Nephron (organoid): Measurements from ENCODE around the gene HNRNPLL.
A peak's percentile ranks its signal among the peaks of the same experiment; 100 is the strongest.

Experiments
- H3K27ac Mint-ChIP-seq, 3 experiments: 2 replicates each; pipeline ENCODE4 v1.8.0; 2020; ENCODE audit warnings: mixed read lengths in 3 of 3, mild to moderate bottlenecking in 2 of 3, moderate library complexity in 1 of 3
- H3K27me3 Mint-ChIP-seq: 2 replicates; pipeline ENCODE4 v1.8.0; 2021; ENCODE audit warnings: low read depth, mild to moderate bottlenecking, moderate library complexity, mixed read lengths
- H3K36me3 Mint-ChIP-seq: 2 replicates; pipeline ENCODE4 v1.8.0; 2020; ENCODE audit warnings: low read depth, mixed read lengths
- H3K4me1 Mint-ChIP-seq: 2 replicates; pipeline ENCODE4 v1.8.0; 2020; ENCODE audit warnings: mixed read lengths
- H3K4me3 Mint-ChIP-seq, 3 experiments: 2 replicates each; pipeline ENCODE4 v1.8.0; 2020; ENCODE audit warnings: mild to moderate bottlenecking in 3 of 3, mixed read lengths in 3 of 3, moderate library complexity in 2 of 3
- H3K9me3 Mint-ChIP-seq: 2 replicates; pipeline ENCODE4 v1.8.0; 2020; ENCODE audit warnings: mixed read lengths
- TF ChIP-seq, protein P1 (sequence below), 3 experiments: fragments of 200-600 bp; sonication (generic); IDR thresholded peaks; one replicate each; pipeline ENCODE4 v1.5.0; 2021; ENCODE audit warnings: antibody characterized with exemption in 3 of 3; ENCODE audit not compliant: unreplicated experiment in 3 of 3

HNRNPLL gene

DNA sequence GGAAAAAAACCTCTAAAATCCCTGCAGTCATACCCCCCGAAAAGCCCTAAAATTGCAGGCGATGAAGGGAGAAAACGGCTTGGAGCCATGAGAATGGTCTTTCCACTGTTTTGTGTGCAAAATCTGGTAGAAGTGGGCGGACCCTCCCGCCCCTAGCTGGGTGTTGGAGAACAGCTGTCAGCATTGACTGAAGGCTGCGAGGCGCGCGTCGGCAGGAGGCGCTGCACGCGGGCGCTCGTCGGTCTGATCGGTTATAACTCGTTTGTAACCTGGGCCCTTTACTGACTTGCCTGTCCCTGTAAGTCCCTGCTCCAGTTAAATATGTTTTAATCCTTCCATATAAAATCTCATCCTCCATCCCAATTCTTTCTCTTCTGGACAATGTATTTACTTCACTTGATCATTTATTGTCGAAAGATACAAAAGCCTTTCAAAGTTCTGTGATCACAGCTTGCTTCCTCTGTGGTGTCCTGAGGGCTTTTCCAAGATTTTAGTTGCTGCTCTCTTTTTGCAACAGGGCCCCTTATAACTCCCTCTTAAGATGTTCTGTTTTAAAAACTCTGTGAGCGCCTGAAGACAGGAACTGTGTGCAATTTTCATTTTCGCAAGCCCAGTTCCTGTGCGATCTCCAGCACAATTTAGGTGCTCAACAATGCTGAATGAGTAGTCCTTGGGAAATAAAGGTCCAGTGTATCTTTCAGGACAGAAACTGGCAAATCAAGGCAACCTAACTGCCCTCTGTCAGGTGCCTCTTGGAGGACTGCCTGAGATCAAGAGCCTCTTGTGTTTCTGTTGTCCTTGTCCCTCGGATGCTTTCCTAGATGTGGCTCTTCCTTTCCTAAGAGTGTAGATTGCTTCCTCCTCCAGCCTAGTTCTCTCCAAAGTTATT, 918 bp upstream of the HNRNPLL start:
- H3K9me3 Mint-ChIP-seq = no peaks in the 10 kb centered on the region
- TF ChIP-seq, protein P1, sequence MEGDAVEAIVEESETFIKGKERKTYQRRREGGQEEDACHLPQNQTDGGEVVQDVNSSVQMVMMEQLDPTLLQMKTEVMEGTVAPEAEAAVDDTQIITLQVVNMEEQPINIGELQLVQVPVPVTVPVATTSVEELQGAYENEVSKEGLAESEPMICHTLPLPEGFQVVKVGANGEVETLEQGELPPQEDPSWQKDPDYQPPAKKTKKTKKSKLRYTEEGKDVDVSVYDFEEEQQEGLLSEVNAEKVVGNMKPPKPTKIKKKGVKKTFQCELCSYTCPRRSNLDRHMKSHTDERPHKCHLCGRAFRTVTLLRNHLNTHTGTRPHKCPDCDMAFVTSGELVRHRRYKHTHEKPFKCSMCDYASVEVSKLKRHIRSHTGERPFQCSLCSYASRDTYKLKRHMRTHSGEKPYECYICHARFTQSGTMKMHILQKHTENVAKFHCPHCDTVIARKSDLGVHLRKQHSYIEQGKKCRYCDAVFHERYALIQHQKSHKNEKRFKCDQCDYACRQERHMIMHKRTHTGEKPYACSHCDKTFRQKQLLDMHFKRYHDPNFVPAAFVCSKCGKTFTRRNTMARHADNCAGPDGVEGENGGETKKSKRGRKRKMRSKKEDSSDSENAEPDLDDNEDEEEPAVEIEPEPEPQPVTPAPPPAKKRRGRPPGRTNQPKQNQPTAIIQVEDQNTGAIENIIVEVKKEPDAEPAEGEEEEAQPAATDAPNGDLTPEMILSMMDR (IDR thresholded peaks at IDR 0.05; ENCODE audit: unreplicated experiment in 3 of 3) = peak; percentile 82 to 90 (median 88)
- peak overlapping the region; percentile 97 to 100 (median 99) for H3K27ac Mint-ChIP-seq

GRCh38 chr2:38602136-38602731, 494 bp downstream of the HNRNPLL start:
- Mint-ChIP-seq H3K4me3 (peak overlapping the region; percentile 91 to 100 (median 92)), H3K4me1 (peaks cover 45% of the 10 kb centered on the region), H3K36me3 (peaks cover under 1% of the 10 kb centered on the region), H3K27ac (peak overlapping the region; percentile 97 to 100 (median 99)), H3K27me3 (no peaks in the 10 kb centered on the region), H3K9me3 (no peaks in the 10 kb centered on the region)
- TF ChIP-seq, protein P1 (IDR thresholded peaks at IDR 0.05; ENCODE audit: unreplicated experiment in 3 of 3) = no peak

More for the DNA sequence above, 918 bp upstream of the HNRNPLL start:
- no peaks in the 10 kb centered on the region for H3K36me3 Mint-ChIP-seq
- no peaks in the 10 kb centered on the region for H3K27me3 Mint-ChIP-seq
- H3K4me1 Mint-ChIP-seq = peaks cover 38% of the 10 kb centered on the region
- peak overlapping the region; percentile 91 to 100 (median 92) for H3K4me3 Mint-ChIP-seq

GRCh38 chr2:38601463-38602135, 1.1 kb downstream of the HNRNPLL start:
- Mint-ChIP-seq H3K36me3 (peaks cover 5% of the 10 kb centered on the region), H3K27ac (peak overlapping the region; percentile 97 to 100 (median 99)), H3K9me3 (no peaks in the 10 kb centered on the region), H3K4me1 (peaks cover 52% of the 10 kb centered on the region), H3K27me3 (no peaks in the 10 kb centered on the region), H3K4me3 (peak overlapping the region; percentile 91 to 100 (median 92))
- TF ChIP-seq, protein P1 (IDR thresholded peaks at IDR 0.05; ENCODE audit: unreplicated experiment in 3 of 3) = no peak

DNA sequence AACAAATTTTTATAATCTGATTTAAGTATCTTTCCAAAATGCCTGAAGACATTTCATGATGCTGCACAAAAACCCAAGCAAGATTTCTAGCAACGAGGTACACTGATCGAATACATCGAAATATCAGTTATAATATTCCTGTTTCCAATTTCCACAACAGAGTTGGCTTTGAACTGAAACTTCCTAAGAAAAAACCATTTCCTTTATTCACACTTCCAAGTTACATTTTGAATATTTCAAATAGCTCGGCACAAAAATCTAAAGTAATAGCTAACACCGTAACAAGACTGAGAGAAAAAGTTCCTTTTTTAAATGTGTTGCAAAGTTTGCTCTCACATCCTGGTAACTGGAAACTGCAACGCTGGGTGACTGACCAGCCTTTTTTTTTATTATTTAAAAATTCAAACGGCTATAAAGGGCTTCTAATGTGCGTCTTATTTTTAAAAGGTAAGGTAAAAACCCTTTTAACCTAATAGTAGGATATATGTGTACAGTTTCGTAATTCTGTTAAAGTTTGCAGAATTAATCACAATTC, 1.7 kb downstream of the HNRNPLL start:
- no peaks in the 10 kb centered on the region for H3K27me3 Mint-ChIP-seq
- peak overlapping the region; percentile 91 to 100 (median 92) for H3K4me3 Mint-ChIP-seq
- no peaks in the 10 kb centered on the region for H3K9me3 Mint-ChIP-seq
- peak overlapping the region; percentile 97 to 100 (median 99) for H3K27ac Mint-ChIP-seq
- H3K4me1 Mint-ChIP-seq = peaks cover 56% of the 10 kb centered on the region
- H3K36me3 Mint-ChIP-seq = peaks cover 7% of the 10 kb centered on the region
- TF ChIP-seq, protein P1 (IDR thresholded peaks at IDR 0.05; ENCODE audit: unreplicated experiment in 3 of 3) = no peak

DNA sequence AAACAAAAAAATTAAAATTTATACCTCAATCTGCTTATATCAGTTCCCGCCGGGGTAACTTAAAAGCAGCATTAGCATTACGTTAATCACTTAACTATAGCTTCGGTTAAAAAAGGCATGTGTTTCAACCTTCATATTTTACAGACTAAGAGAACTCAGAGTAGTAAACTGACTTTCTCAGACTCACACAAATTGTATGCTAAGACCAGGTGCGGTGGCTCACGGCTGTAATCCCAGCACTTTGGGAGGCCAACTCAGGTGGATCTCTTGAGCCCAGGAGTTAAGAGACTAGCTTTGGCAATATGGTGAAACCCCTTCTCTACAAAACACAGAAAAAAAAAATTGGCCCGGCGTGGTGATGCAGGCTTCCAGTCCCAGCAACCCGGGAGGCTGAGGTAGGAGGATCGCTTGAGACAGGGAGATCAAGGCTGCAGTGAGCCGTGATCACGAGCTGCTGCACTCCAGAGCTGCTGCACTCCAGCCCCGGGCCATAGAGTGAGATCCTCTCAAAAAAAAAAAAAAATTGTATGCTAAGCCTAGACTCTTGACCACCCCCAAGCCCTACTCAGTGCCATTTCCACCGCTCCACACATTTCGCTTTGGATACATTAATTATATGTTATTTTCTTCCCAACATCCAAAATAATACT, 2.4 kb downstream of the HNRNPLL start:
- Mint-ChIP-seq H3K9me3 (no peaks in the 10 kb centered on the region), H3K36me3 (peaks cover 10% of the 10 kb centered on the region), H3K4me3 (peak overlapping the region; percentile 91 to 100 (median 92)), H3K27ac (peak overlapping the region; percentile 79 to 100 (median 99)), H3K4me1 (peaks cover 56% of the 10 kb centered on the region), H3K27me3 (no peaks in the 10 kb centered on the region)
- TF ChIP-seq, protein P1 (IDR thresholded peaks at IDR 0.05; ENCODE audit: unreplicated experiment in 3 of 3) = no peak
